DOHH2 (cell line): ENCODE data around the gene FSTL1.

ENCODE experiments used
- H3F3A ChIP-seq: fragments of 200-600 bp; sonication (generic), shearing (Covaris generic); 2 replicates; pipeline ENCODE4 v1.6.0; 2016; ENCODE audit warnings: antibody characterized with exemption, mild to moderate bottlenecking; ENCODE audit not compliant: control insufficient read depth, insufficient read depth
- H3K27ac ChIP-seq: fragments of 200-600 bp; sonication (generic); 2 replicates; pipeline ENCODE4 v1.5.1; 2014; ENCODE audit warnings: low read depth, mild to moderate bottlenecking, low read length, moderate library complexity
- H3K27me3 ChIP-seq: fragments of 200-600 bp; sonication (generic); 2 replicates; pipeline ENCODE4 v1.6.1; 2014; ENCODE audit warnings: mild to moderate bottlenecking, low read length, mixed read lengths; ENCODE audit not compliant: control insufficient read depth
- H3K36me3 ChIP-seq: fragments of 200-600 bp; sonication (generic); 2 replicates; pipeline ENCODE4 v1.6.1; 2014; ENCODE audit warnings: mild to moderate bottlenecking, low read length, moderate library complexity, mixed read lengths; ENCODE audit not compliant: control insufficient read depth
- H3K4me1 ChIP-seq: fragments of 200-600 bp; sonication (generic); 2 replicates; pipeline ENCODE4 v1.6.1; 2014; ENCODE audit warnings: mild to moderate bottlenecking, low read length, mixed read lengths; ENCODE audit not compliant: control insufficient read depth
- H3K4me2 ChIP-seq: fragments of 200-600 bp; sonication (generic); 2 replicates; pipeline ENCODE4 v1.6.0; 2014; ENCODE audit warnings: mild to moderate bottlenecking, low read length, moderate library complexity
- H3K4me3 ChIP-seq: fragments of 200-600 bp; sonication (generic); 2 replicates; pipeline ENCODE4 v1.5.1; 2014; ENCODE audit warnings: mild to moderate bottlenecking, low read length, mixed read lengths
- H3K79me2 ChIP-seq: fragments of 200-600 bp; sonication (generic); 2 replicates; pipeline ENCODE4 v1.6.1; 2014; ENCODE audit warnings: mild to moderate bottlenecking, low read length, mixed read lengths; ENCODE audit not compliant: control insufficient read depth
- H3K9me2 ChIP-seq: fragments of 200-600 bp; sonication (generic); replicated peaks from 2 replicates; pipeline ENCODE4 v1.6.1; 2014; ENCODE audit warnings: mild to moderate bottlenecking, low read length, mixed read lengths; ENCODE audit not compliant: control insufficient read depth
- H3K9me3 ChIP-seq: fragments of 200-600 bp; sonication (generic); 2 replicates; pipeline ENCODE4 v1.6.1; 2014; ENCODE audit warnings: antibody characterized with exemption, low read length, mixed read lengths; ENCODE audit not compliant: control insufficient read depth, insufficient read depth
- H4K20me1 ChIP-seq: fragments of 200-600 bp; sonication (generic); 2 replicates; pipeline ENCODE4 v1.6.0; 2014; ENCODE audit warnings: low read depth, mild to moderate bottlenecking, antibody characterized with exemption, low read length, moderate library complexity; ENCODE audit not compliant: control insufficient read depth, insufficient read depth
- EZH2phosphoT487 ChIP-seq: fragments of 200-600 bp; sonication (generic); IDR thresholded peaks from 2 replicates; pipeline ENCODE4 v1.6.1; 2017; ENCODE audit warnings: borderline replicate concordance, mild to moderate bottlenecking, antibody characterized with exemption, low read length, moderate library complexity, mixed read lengths
- TF ChIP-seq, protein P1 (sequence below): fragments of 200-600 bp; sonication (generic); IDR thresholded peaks from one replicate; pipeline ENCODE4 v1.5.1; 2014; ENCODE audit warnings: antibody characterized with exemption, mild to moderate bottlenecking, low read depth, low read length; ENCODE audit not compliant: poor library complexity, severe bottlenecking

Gene FSTL1

DNA sequence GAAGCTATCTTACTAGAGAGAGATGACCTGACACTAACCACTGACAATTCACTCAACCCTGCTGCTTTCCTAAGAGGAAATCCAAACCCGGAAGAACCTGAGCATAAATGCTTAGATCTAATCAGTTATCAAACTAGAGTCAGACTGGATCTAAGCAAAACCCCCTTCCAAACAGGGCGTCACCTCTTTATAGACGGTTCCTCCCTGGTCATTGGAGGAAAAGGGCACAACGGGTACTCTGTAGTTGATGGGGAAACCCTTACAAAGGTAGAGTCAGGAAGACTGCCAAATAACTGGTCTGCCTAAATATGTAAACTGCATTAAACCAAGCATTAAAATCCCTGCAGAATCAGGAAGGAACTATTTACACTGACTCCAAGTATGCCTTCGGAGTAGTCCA, 41.3 kb upstream of the FSTL1 start:
- H3K27ac ChIP-seq = no peak overlapping the region
- no peaks in the 10 kb centered on the region for H3K36me3 ChIP-seq
- H3K9me2 ChIP-seq = no peaks in the 10 kb centered on the region
- no peak overlapping the region for H3K4me3 ChIP-seq
- H3K79me2 ChIP-seq = no peaks in the 10 kb centered on the region
- no peak overlapping the region for H3K4me2 ChIP-seq
- no peaks in the 10 kb centered on the region for H3K4me1 ChIP-seq
- H4K20me1 ChIP-seq = no peaks in the 10 kb centered on the region
- TF ChIP-seq EZH2phosphoT487 = no peak
- no peaks in the 10 kb centered on the region for H3F3A ChIP-seq
- H3K27me3 ChIP-seq = 0 out of 2 replicates have a peak, but pooled peaks cover 4% of the 10 kb centered on the region
- H3K9me3 ChIP-seq = 0 out of 2 replicates have a peak, but pooled peaks cover 3% of the 10 kb centered on the region

DNA sequence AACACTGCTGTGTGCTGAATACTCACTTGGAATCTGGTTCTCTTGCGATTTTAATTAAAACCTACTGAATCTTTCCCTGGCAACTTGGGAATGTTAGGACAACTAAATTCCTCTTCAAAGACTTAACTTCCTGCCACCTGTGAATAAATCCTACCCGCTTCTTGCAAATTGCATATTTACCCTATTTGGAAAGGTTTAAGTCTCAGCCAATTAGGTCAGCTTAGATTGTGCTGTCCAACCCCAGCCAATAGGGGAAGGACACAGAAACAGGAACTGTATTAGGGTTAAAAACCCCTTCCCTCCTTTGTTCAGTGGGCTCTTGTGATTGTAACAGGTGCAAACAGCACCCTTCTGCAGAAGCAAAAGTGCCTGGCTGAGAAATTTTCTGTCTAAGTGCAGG, 38.6 kb upstream of the FSTL1 start:
- H3K9me3 ChIP-seq = no peaks in the 10 kb centered on the region
- TF ChIP-seq EZH2phosphoT487 = no peak
- TF ChIP-seq, protein P1, sequence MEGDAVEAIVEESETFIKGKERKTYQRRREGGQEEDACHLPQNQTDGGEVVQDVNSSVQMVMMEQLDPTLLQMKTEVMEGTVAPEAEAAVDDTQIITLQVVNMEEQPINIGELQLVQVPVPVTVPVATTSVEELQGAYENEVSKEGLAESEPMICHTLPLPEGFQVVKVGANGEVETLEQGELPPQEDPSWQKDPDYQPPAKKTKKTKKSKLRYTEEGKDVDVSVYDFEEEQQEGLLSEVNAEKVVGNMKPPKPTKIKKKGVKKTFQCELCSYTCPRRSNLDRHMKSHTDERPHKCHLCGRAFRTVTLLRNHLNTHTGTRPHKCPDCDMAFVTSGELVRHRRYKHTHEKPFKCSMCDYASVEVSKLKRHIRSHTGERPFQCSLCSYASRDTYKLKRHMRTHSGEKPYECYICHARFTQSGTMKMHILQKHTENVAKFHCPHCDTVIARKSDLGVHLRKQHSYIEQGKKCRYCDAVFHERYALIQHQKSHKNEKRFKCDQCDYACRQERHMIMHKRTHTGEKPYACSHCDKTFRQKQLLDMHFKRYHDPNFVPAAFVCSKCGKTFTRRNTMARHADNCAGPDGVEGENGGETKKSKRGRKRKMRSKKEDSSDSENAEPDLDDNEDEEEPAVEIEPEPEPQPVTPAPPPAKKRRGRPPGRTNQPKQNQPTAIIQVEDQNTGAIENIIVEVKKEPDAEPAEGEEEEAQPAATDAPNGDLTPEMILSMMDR = no peak
- H3K4me3 ChIP-seq = no peak overlapping the region
- no peaks in the 10 kb centered on the region for H4K20me1 ChIP-seq
- H3K4me2 ChIP-seq = no peak overlapping the region
- H3K79me2 ChIP-seq = no peaks in the 10 kb centered on the region
- H3K36me3 ChIP-seq = no peaks in the 10 kb centered on the region
- H3K4me1 ChIP-seq = no peaks in the 10 kb centered on the region
- H3K9me2 ChIP-seq = no peaks in the 10 kb centered on the region
- H3F3A ChIP-seq = no peaks in the 10 kb centered on the region
- no peak overlapping the region for H3K27ac ChIP-seq
- 0 out of 2 replicates have a peak, but pooled peaks cover 4% of the 10 kb centered on the region for H3K27me3 ChIP-seq

DNA sequence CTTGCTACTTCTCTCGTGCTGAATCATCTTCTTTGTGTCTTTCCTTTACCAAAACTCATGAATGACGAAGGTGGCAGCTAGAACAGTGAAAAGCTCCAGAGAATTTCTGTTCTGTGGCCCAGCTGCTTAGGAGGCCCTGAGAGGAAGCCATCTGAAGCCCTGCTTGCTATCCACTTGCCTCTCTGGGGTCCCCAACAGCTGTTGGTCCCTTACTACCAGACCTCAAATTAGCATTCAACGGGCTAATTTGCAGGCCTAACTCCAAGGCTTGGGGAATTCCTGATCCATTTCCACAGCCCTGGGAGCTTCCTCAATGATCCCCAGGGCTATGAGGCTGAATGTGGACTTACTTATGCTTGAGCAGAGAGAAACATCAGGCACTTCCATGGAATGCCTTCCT, 37.5 kb upstream of the FSTL1 start:
- no peaks in the 10 kb centered on the region for H3K9me3 ChIP-seq
- H3K36me3 ChIP-seq = no peaks in the 10 kb centered on the region
- H3K27me3 ChIP-seq = 0 out of 2 replicates have a peak, but pooled peaks cover 4% of the 10 kb centered on the region
- no peaks in the 10 kb centered on the region for H3K9me2 ChIP-seq
- no peaks in the 10 kb centered on the region for H4K20me1 ChIP-seq
- no peak overlapping the region for H3K4me2 ChIP-seq
- H3K27ac ChIP-seq = no peak overlapping the region
- no peak overlapping the region for H3K4me3 ChIP-seq
- H3F3A ChIP-seq = no peaks in the 10 kb centered on the region
- no peaks in the 10 kb centered on the region for H3K4me1 ChIP-seq
- no peak for TF ChIP-seq EZH2phosphoT487
- TF ChIP-seq, protein P1 = no peak
- no peaks in the 10 kb centered on the region for H3K79me2 ChIP-seq

DNA sequence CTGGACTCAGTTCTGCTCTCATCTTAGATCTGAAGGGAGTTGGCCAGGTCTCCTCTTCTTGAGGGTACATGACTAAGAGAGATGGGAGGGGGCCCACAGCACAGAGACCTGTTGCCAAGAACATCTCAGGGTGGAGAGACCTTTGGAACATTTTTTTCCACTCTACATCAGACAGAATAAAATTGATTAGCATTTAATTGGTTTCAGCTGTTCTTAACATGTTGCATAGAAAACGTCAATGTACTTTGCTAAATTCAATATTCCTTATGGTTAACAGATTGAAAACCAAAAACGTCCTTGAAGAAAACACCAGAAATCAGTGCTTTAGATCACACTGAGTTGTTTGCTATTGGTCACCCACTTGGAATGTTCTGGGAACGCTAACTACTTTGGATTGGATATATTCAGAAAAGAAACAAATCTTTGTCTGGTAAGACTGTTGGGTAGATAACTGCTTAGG, 36.4 kb upstream of the FSTL1 start:
- H3K4me1 ChIP-seq = no peaks in the 10 kb centered on the region

More for the DNA sequence above, 36.4 kb upstream of the FSTL1 start:
- Histone ChIP-seq H3K27ac (no peak overlapping the region), H3F3A (no peaks in the 10 kb centered on the region), H3K27me3 (0 out of 2 replicates have a peak, but pooled peaks cover 4% of the 10 kb centered on the region), H4K20me1 (no peaks in the 10 kb centered on the region), H3K79me2 (no peaks in the 10 kb centered on the region), H3K4me2 (no peak overlapping the region), H3K9me2 (no peaks in the 10 kb centered on the region), H3K9me3 (no peaks in the 10 kb centered on the region), H3K36me3 (no peaks in the 10 kb centered on the region), H3K4me3 (no peak overlapping the region)
- TF ChIP-seq, protein P1 = no peak
- no peak for TF ChIP-seq EZH2phosphoT487
